AG04449 (cell line): ENCODE data around the gene STK4.

ENCODE experiments used
- CTCF ChIA-PET: fragments of 350-600 bp; formaldehyde crosslinking; extraction: SDS; loops from one replicate; lab custom pipeline; 2021; ENCODE audit warnings: antibody characterized with exemption; lab: Yijun Ruan, JAX
- POLR2A ChIA-PET: fragments of 400-600, 350-600 bp; formaldehyde crosslinking; extraction: SDS; loops from one replicate; lab custom pipeline; 2020; ENCODE audit warnings: antibody characterized with exemption, inconsistent platforms; lab: Yijun Ruan, JAX
- DNase-seq: peaks from one replicate; pipeline ENCODE4 v3.0.0-alpha.2; 2010; ENCODE audit warnings: low read depth, low spot score
- H3K4me3 ChIP-seq: 2 replicates; pipeline ENCODE4 v1.5.1; 2011; ENCODE audit warnings: low read depth, mild to moderate bottlenecking, control low read depth, low read length
- CTCF ChIP-seq: IDR thresholded peaks from one replicate; pipeline ENCODE4 v1.5.1; 2011; ENCODE audit warnings: mild to moderate bottlenecking, moderate library complexity, low read length, control low read depth, inconsistent platforms; ENCODE audit not compliant: insufficient read depth; ENCODE audit errors: missing control alignments

Gene STK4

GRCh38 chr20:44960103-44960852 is 6.0 kb upstream of the STK4 start, which contains the start of gene TOMM34:
TOMM34 (minus strand) TSS chr20:44960397; CDS start chr20:44960333, 64 bp downstream.
- peak within 1 kb of the TSS; percentile 85 for H3K4me3 ChIP-seq
- TF ChIP-seq CTCF, result no peak
- peak; percentile 21 for DNase-seq
- CTCF ChIA-PET, result interaction anchor here (0.6 to 3.2 kb wide), 11 partner anchors 9 to 358 kb away, joined by 3 to 16 read pairs (median 3); no protein-coding TSS in a partner anchor
- POLR2A ChIA-PET, result interaction anchor here (2.3 kb wide), 1 partner anchor 9 kb away, joined by 7 read pairs; no protein-coding TSS in a partner anchor

DNA sequence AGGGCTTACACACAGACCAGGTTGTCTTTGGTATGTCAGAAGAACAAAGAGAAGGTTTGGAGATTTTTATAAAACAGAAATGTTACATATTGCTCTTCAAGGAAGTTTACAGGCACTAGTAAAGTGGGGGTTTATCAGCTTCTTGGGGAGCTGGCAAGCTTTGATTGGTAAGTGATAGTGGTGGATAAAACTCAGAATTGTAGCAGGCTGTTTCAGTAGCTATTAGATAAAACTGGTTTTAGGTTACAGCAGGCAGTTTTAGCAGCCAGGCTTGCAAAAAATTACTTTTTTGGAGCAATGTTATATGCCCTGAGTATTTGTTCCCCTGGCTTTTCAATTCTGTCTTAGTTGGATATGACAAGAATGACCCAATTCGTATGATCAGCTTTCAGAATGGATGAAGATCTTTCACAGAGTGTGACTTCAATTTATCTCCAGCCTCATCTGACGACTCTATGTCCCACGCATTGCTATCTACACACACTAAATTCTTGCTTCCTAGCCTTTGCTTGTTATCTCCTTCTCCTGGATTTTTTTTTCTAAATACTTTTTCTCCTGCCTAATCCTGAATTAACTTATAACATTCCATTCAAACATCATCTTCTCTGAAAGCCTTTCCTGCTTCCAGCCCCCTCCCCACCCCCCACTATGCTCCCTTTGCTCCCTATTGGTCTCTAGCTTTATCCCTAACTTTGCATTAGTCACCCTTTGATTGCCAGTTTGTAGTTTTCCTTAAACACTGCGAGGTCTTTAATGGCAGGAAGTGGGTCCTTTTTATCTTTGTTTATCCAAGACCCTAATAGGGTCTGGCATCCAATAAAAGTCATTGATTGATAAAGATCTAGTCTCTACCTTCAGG is 5.1 kb upstream of the STK4 start:
- CTCF ChIA-PET, result interaction anchor here (0.5 to 3.2 kb wide), 6 partner anchors 10 to 333 kb away, joined by 3 to 16 read pairs (median 6); no protein-coding TSS in a partner anchor
- POLR2A ChIA-PET, result interaction anchor here (2.3 kb wide), 1 partner anchor 10 kb away, joined by 7 read pairs; no protein-coding TSS in a partner anchor
- DNase-seq, result no peak
- no peak overlapping the region for H3K4me3 ChIP-seq
- TF ChIP-seq CTCF, result no peak

DNA sequence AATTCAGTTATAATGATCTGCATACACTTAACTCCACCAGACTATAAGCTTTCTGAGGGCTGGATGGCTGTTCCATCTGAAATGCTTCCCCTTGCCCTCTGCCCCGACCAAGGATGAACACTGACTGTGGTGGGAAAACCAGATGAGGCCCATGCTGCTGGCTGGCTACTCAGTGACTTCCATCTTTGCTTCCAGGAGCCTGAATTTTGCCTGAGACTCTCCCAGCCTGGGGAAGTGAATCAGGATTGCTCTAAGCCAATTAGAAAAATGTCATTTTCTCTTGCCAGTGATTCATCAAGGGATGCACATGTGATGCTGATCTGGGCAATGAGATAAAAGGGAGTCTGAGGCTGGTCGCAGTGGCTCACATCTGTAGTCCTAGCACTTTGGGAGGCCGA is 4.4 kb upstream of the STK4 start:
- ChIA-PET POLR2A (no interaction called here), CTCF (interaction anchor here (2.5 kb wide), 1 partner anchor 329 kb away, joined by 7 read pairs; no protein-coding TSS in a partner anchor)
- H3K4me3 ChIP-seq, result no peak overlapping the region
- no peak for TF ChIP-seq CTCF
- DNase-seq, result no peak

- POLR2A ChIA-PET, result no interaction called here
- CTCF ChIA-PET, result no interaction called here
- H3K4me3 ChIP-seq, result no peak overlapping the region
- no peak for DNase-seq
- TF ChIP-seq CTCF, result no peak
Measured at GRCh38 chr20:44962483-44962882, 3.8 kb upstream of the STK4 start.

DNA sequence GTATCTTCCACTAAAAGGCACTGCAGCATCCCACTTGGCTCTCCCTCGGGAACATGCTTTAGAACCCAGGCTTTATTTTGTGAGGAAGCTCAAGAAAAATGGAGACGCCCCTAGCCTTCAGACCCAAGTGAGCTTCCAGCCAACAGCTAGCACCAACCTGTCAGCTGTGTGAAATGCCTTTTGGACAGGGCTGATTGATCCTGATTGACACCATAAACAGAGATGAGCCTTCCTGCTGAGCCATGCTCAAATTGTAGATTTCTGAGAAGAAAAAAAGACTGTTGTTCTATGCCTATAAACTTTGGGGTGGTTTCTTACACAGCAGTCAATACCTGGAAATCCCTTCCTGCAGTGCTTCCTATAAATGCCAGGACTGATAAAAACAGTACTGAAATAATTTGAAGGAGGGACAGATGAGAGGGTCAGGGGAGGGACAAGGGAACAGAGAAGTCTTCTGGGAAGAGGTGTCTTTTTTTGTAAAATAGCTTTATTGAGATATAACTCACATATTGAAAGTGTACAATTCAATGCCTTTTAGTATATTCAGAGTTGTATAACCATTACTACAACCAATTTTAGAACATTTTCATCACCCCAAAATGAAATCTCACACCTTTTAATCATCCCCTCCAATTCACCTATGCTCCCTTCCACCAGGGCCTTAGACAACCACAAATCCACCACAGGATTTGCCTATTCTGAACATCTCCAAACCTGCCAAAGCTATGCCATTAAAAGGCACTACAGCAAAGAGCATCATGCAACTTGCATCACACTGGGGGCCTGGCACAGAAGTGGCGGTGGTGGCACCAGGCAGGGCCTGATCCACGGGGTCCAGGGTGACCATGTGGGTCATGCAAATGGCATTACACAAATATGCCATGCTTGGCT is 2.7 kb upstream of the STK4 start:
- POLR2A ChIA-PET, result no interaction called here
- no peak overlapping the region for H3K4me3 ChIP-seq
- no peak for DNase-seq
- CTCF ChIA-PET, result interaction anchor here (2.1 to 2.2 kb wide), 2 partner anchors 80 to 133 kb away, joined by 6 to 15 read pairs; no protein-coding TSS in a partner anchor
- TF ChIP-seq CTCF, result no peak
